ENCODE measurements around the gene VASH1. TPM values are rescaled to one million over a fixed set of nuclear protein-coding genes. Genes with fewer than 3 reads are reported as not detected.

The VASH1 gene
- total RNA-seq, 2 experiments from 2014 or later = 7.3 to 9.2 TPM

DNA sequence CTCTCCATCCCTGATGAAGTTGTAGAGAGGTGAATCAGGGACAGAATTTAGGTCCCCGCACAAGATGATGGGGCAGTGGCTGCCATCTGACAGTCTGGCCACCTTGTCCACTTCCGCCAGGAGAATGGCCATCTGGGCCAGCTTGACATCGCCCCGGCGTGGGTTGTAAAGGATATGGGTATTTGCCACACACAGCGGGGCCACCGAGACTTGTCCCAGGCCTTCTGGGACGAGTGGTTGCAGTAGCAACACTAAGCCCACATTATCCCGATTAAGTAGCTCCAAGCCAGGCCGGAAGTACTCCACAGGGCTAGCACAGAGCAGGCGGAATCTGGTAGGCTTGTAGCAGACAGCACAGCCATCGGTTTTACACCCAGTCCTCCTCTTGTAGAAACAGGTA, 45.2 kb downstream of the VASH1 start:
- Mint-ChIP-seq H3K27me3 (no peaks in the 10 kb centered on the region), H3K9me3 (no peaks in the 10 kb centered on the region), H3K27ac (no peak overlapping the region), H3K36me3 (ENCODE audit: low read depth) (peaks cover 85% of the 10 kb centered on the region), H3K4me1 (ENCODE audit: low read depth) (peaks cover 18% of the 10 kb centered on the region), H3K4me3 (no peak overlapping the region)
- H3K9me3 ChIP-seq (ENCODE audit: control insufficient read depth in 1 of 2, insufficient read depth in 1 of 2, low read length in 2 of 2) = no peaks in the 10 kb centered on the region
- H3K27me3 ChIP-seq (ENCODE audit: control insufficient read depth in 1 of 2, insufficient read depth in 2 of 2, low read length in 2 of 2) = no peaks in the 10 kb centered on the region
- POLR2A ChIA-PET = no interaction called here
- H3K27ac ChIP-seq (ENCODE audit: low read depth in 1 of 2, low read length in 2 of 2) = no peak overlapping the region
- intact Hi-C loops (cut with DNase I, micrococcal nuclease) = no loop called here
- peaks cover 73% of the 10 kb centered on the region for H3K36me3 ChIP-seq (ENCODE audit: insufficient read depth, low read length)
- CTCF ChIA-PET = interaction anchor here (1.5 kb wide), 1 partner anchor 22 kb away, joined by 5 read pairs; no protein-coding TSS in a partner anchor
- peaks cover 11% of the 10 kb centered on the region for H3K4me1 ChIP-seq (ENCODE audit: insufficient read depth, low read length)
- no peak overlapping the region for H3K4me3 ChIP-seq (ENCODE audit: low read length)
- no peak for DNase-seq
- TF ChIP-seq, protein P1, sequence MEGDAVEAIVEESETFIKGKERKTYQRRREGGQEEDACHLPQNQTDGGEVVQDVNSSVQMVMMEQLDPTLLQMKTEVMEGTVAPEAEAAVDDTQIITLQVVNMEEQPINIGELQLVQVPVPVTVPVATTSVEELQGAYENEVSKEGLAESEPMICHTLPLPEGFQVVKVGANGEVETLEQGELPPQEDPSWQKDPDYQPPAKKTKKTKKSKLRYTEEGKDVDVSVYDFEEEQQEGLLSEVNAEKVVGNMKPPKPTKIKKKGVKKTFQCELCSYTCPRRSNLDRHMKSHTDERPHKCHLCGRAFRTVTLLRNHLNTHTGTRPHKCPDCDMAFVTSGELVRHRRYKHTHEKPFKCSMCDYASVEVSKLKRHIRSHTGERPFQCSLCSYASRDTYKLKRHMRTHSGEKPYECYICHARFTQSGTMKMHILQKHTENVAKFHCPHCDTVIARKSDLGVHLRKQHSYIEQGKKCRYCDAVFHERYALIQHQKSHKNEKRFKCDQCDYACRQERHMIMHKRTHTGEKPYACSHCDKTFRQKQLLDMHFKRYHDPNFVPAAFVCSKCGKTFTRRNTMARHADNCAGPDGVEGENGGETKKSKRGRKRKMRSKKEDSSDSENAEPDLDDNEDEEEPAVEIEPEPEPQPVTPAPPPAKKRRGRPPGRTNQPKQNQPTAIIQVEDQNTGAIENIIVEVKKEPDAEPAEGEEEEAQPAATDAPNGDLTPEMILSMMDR (IDR thresholded peaks at IDR 0.05) = no peak
- ATAC-seq (ENCODE audit: poor library complexity) = no peak

DNA sequence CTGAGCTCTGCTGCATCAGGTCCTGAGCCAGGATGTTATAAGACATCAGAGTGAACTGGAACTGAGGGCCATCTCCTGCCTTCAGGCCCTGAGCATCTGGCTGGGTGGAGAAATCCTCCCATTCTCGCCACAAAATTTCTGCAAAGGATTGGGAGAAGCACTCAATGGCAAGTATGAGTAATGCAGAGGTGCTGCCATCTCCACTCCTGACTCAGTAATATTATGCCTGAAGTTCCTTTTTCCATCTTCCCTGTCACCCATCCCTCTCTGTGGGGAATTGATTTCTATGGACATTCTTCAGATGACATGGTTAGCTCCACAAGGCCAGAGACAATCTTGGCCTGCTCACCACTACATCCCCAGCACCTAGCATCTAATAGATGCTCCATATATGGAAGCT, 46.7 kb downstream of the VASH1 start:
- ChIA-PET CTCF (no interaction called here), POLR2A (interaction anchor here (1.0 kb wide), 1 partner anchor 29 kb away, joined by 3 read pairs; no protein-coding TSS in a partner anchor)
- H3K27me3 Mint-ChIP-seq = no peaks in the 10 kb centered on the region
- no peak overlapping the region for H3K27ac Mint-ChIP-seq
- H3K36me3 Mint-ChIP-seq (ENCODE audit: low read depth) = peaks cover 81% of the 10 kb centered on the region
- intact Hi-C loops (cut with DNase I, micrococcal nuclease) = no loop called here
- DNase-seq = no peak
- H3K4me3 ChIP-seq (ENCODE audit: low read length) = no peak overlapping the region
- H3K9me3 Mint-ChIP-seq = no peaks in the 10 kb centered on the region
- no peak overlapping the region for H3K4me3 Mint-ChIP-seq
- H3K9me3 ChIP-seq (ENCODE audit: control insufficient read depth in 1 of 2, insufficient read depth in 1 of 2, low read length in 2 of 2) = no peaks in the 10 kb centered on the region
- no peak overlapping the region for H3K27ac ChIP-seq (ENCODE audit: low read depth in 1 of 2, low read length in 2 of 2)
- peaks cover 57% of the 10 kb centered on the region for H3K36me3 ChIP-seq (ENCODE audit: insufficient read depth, low read length)
- H3K4me1 ChIP-seq (ENCODE audit: insufficient read depth, low read length) = peaks cover 23% of the 10 kb centered on the region
- peaks cover 31% of the 10 kb centered on the region for H3K4me1 Mint-ChIP-seq (ENCODE audit: low read depth)
- no peak for ATAC-seq (ENCODE audit: poor library complexity)
- TF ChIP-seq, protein P1 (IDR thresholded peaks at IDR 0.05) = no peak
- H3K27me3 ChIP-seq (ENCODE audit: control insufficient read depth in 1 of 2, insufficient read depth in 2 of 2, low read length in 2 of 2) = no peaks in the 10 kb centered on the region

DNA sequence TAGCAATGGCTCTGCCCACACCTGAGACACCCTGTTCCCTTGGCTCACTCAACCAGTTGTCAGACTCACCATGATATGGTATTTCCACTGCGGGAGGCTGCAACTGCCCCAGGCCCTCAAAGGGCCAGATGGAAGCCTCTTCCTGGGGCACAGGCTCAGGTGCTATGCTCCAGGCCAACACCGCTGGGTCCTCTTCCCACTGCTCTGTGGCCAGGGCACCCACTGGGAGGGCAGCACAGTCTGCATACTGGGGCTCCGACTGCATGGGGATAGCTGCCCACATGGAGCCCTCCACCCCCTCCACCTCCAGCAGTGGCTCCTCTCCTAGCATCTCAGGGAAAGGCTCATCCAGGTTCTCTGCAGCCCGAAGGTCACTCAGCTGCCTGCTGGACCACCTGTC, 47.7 kb downstream of the VASH1 start:
- H3K27me3 ChIP-seq (ENCODE audit: control insufficient read depth in 1 of 2, insufficient read depth in 2 of 2, low read length in 2 of 2) = no peaks in the 10 kb centered on the region
- TF ChIP-seq, protein P1 (IDR thresholded peaks at IDR 0.05) = no peak
- CTCF ChIA-PET = interaction anchor here (1.8 kb wide), 1 partner anchor 24 kb away, joined by 4 read pairs; no protein-coding TSS in a partner anchor
- Mint-ChIP-seq H3K27me3 (no peaks in the 10 kb centered on the region), H3K27ac (no peak overlapping the region), H3K4me1 (ENCODE audit: low read depth) (peaks cover 35% of the 10 kb centered on the region), H3K36me3 (ENCODE audit: low read depth) (peaks cover 71% of the 10 kb centered on the region), H3K9me3 (no peaks in the 10 kb centered on the region), H3K4me3 (no peak overlapping the region)
- no peak overlapping the region for H3K27ac ChIP-seq (ENCODE audit: low read depth in 1 of 2, low read length in 2 of 2)
- POLR2A ChIA-PET = no interaction called here
- H3K9me3 ChIP-seq (ENCODE audit: control insufficient read depth in 1 of 2, insufficient read depth in 1 of 2, low read length in 2 of 2) = no peaks in the 10 kb centered on the region
- DNase-seq (no peak), ATAC-seq (ENCODE audit: poor library complexity) (no peak)
- intact Hi-C loops (cut with DNase I, micrococcal nuclease) = no loop called here
- H3K4me3 ChIP-seq (ENCODE audit: low read length) = no peak overlapping the region
- peaks cover 28% of the 10 kb centered on the region for H3K4me1 ChIP-seq (ENCODE audit: insufficient read depth, low read length)
- peaks cover 47% of the 10 kb centered on the region for H3K36me3 ChIP-seq (ENCODE audit: insufficient read depth, low read length)

Measured in CD4-positive, alpha-beta T cell (primary cell).